GM18858 (cell line): ENCODE results near the gene MKNK2.

Source experiments
- ATAC-seq: cut with Tn5 transposase; IDR thresholded peaks from one replicate; pipeline ENCODE4 v1.9.1; 2021; ENCODE audit not compliant: unreplicated experiment

The MKNK2 gene

GRCh38 chr19:2080336-2080988 lies 29.4 kb upstream of the MKNK2 start:
- no peak for ATAC-seq

- no peak for ATAC-seq
Observed at GRCh38 chr19:2079865-2080301, 28.8 kb upstream of the MKNK2 start.

- ATAC-seq: no peak
Observed at GRCh38 chr19:2079076-2079864, 28.2 kb upstream of the MKNK2 start.

GRCh38 chr19:2077833-2078619 lies 27.0 kb upstream of the MKNK2 start:
- no peak for ATAC-seq

- ATAC-seq: no peak
Observed at GRCh38 chr19:2077398-2077797, 26.4 kb upstream of the MKNK2 start.

- no peak for ATAC-seq
Observed at GRCh38 chr19:2076526-2076944, 25.5 kb upstream of the MKNK2 start.

GRCh38 chr19:2072757-2073551 lies 21.9 kb upstream of the MKNK2 start:
- no peak for ATAC-seq

- ATAC-seq: no peak
Observed at GRCh38 chr19:2070986-2071673, 20.1 kb upstream of the MKNK2 start.

GRCh38 chr19:2070436-2070827 lies 19.4 kb upstream of the MKNK2 start:
- ATAC-seq: no peak

- no peak for ATAC-seq
Observed at GRCh38 chr19:2064788-2065524, 13.9 kb upstream of the MKNK2 start.

GRCh38 chr19:2064395-2064787 lies 13.3 kb upstream of the MKNK2 start:
- no peak for ATAC-seq

GRCh38 chr19:2063824-2064223 lies 12.8 kb upstream of the MKNK2 start:
- ATAC-seq: no peak

GRCh38 chr19:2062770-2063169 lies 11.7 kb upstream of the MKNK2 start:
- ATAC-seq: no peak

GRCh38 chr19:2062389-2062729 lies 11.3 kb upstream of the MKNK2 start:
- ATAC-seq: no peak

GRCh38 chr19:2061495-2062388 lies 10.7 kb upstream of the MKNK2 start:
- ATAC-seq: peak; percentile 61

- no peak for ATAC-seq
Observed at GRCh38 chr19:2060884-2061494, 9.9 kb upstream of the MKNK2 start.

- ATAC-seq: no peak
Observed at GRCh38 chr19:2059422-2060201, 8.6 kb upstream of the MKNK2 start.
